Measurements from ENCODE around the gene EXOC3L1. TPM values are rescaled to one million over a fixed set of nuclear protein-coding genes. Genes with fewer than 3 reads are reported as not detected.
A peak's percentile ranks its signal among the peaks of the same experiment; 100 is the strongest.

Gene EXOC3L1
- total and polyA plus RNA-seq, 2 of the 13 experiments (the other 11 are each of a cell fraction or from before 2014, with no cell fraction given) = 0.12 TPM; not detected in 1

DNA sequence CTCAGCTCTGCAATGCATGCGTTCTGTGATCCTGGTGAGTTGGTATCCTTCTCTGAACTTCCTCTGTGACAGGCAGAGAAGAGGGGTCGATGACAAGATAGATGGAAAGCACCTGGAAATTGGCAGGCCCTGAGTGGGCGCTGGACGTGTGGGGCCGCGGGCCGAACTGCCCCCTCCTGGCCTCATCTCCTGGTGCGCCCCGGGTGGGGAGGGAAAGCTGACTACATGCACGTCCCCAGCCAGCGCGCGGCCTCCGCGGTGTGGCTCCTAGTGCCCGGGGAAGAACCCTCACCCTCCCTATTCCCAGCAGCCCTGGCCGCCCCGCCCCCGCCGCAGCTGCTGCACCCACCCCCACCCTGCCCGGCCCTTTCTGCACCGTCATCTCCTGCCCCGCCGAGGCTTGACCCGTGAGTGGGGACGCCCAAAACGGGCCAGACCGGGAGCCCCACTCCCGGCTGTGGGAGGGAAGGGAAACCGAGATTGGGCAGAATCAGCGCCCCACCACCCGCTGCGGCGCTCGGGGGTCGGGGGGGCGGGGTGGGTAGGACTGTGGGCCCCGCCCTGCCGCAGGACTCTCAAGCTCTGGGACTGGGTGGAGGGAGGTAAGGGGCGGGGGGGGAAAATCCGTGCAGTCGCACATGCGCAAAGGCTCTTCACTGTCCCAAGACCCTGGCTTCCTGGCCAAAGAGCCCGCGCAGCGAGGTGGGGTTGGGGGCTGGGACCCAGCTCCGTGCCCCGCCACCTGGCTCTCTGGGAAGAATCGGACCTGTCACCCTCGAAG lies 19.6 kb downstream of the EXOC3L1 start, which contains the start of gene NOL3 (continued):
- TF ChIP-seq XRCC5 (optimal IDR thresholded peaks at IDR 0.05; ENCODE audit: low read length) = no peak
- 0 out of 2 replicates have a peak, but pooled peaks have one; percentile 34 for TF ChIP-seq ELF1 (CRISPR knock-in tag; IDR thresholded peaks at IDR 0.05)
- no peak for TF ChIP-seq ZNF256 (CRISPR knock-in tag; conservative IDR thresholded peaks at IDR 0.05)
- TF ChIP-seq, protein P1, sequence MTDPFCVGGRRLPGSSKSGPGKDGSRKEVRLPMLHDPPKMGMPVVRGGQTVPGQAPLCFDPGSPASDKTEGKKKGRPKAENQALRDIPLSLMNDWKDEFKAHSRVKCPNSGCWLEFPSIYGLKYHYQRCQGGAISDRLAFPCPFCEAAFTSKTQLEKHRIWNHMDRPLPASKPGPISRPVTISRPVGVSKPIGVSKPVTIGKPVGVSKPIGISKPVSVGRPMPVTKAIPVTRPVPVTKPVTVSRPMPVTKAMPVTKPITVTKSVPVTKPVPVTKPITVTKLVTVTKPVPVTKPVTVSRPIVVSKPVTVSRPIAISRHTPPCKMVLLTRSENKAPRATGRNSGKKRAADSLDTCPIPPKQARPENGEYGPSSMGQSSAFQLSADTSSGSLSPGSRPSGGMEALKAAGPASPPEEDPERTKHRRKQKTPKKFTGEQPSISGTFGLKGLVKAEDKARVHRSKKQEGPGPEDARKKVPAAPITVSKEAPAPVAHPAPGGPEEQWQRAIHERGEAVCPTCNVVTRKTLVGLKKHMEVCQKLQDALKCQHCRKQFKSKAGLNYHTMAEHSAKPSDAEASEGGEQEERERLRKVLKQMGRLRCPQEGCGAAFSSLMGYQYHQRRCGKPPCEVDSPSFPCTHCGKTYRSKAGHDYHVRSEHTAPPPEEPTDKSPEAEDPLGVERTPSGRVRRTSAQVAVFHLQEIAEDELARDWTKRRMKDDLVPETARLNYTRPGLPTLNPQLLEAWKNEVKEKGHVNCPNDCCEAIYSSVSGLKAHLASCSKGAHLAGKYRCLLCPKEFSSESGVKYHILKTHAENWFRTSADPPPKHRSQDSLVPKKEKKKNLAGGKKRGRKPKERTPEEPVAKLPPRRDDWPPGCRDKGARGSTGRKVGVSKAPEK (CRISPR knock-in tag; IDR thresholded peaks at IDR 0.05; ENCODE audit: borderline replicate concordance) = 0 out of 2 replicates have a peak, but pooled peaks have one; percentile 65
- TF ChIP-seq ZNF546 (CRISPR knock-in tag; conservative IDR thresholded peaks at IDR 0.05) = no peak
- no peak; the same call in none of the 2 replicates for TF ChIP-seq ARNTL (CRISPR knock-in tag; IDR thresholded peaks at IDR 0.05)
- no peak for TF ChIP-seq CCDC6 (CRISPR knock-in tag; IDR thresholded peaks at IDR 0.05)
- no peak for TF ChIP-seq ZNF431 (CRISPR knock-in tag; IDR thresholded peaks at IDR 0.05; ENCODE audit: borderline replicate concordance, low read depth)
- 0 out of 2 replicates have a peak, but pooled peaks have one; percentile 23 for TF ChIP-seq ZNF160 (CRISPR knock-in tag; IDR thresholded peaks at IDR 0.05)
- no peak for TF ChIP-seq CC2D1A (CRISPR knock-in tag; IDR thresholded peaks at IDR 0.05)
- peak; percentile 41; the same call in 1 of the 2 replicates for TF ChIP-seq KDM2A (CRISPR knock-in tag; IDR thresholded peaks at IDR 0.05; ENCODE audit: borderline replicate concordance, low read depth)
- no peak for TF ChIP-seq MAF1 (CRISPR knock-in tag; IDR thresholded peaks at IDR 0.05; ENCODE audit: borderline replicate concordance)
- TF ChIP-seq ZNF670 (CRISPR knock-in tag; IDR thresholded peaks at IDR 0.05; ENCODE audit: borderline replicate concordance) = peak; percentile 68; the same call in 1 of the 2 replicates
- TF ChIP-seq MIER2 (CRISPR knock-in tag; IDR thresholded peaks at IDR 0.05) = 0 out of 2 replicates have a peak, but pooled peaks have one; percentile 20
- no peak; the same call in 1 of the 2 replicates for TF ChIP-seq ZNF230 (CRISPR knock-in tag; IDR thresholded peaks at IDR 0.05)
- no peak; the same call in 1 of the 2 replicates for TF ChIP-seq GATAD2A (CRISPR knock-in tag; IDR thresholded peaks at IDR 0.05)
- TF ChIP-seq SALL2 (CRISPR knock-in tag; IDR thresholded peaks at IDR 0.05) = no peak
- no peak for TF ChIP-seq ZNF224 (CRISPR knock-in tag; IDR thresholded peaks at IDR 0.05)
- TF ChIP-seq ZNF264 (CRISPR knock-in tag; IDR thresholded peaks at IDR 0.05) = no peak
- TF ChIP-seq, protein P2, sequence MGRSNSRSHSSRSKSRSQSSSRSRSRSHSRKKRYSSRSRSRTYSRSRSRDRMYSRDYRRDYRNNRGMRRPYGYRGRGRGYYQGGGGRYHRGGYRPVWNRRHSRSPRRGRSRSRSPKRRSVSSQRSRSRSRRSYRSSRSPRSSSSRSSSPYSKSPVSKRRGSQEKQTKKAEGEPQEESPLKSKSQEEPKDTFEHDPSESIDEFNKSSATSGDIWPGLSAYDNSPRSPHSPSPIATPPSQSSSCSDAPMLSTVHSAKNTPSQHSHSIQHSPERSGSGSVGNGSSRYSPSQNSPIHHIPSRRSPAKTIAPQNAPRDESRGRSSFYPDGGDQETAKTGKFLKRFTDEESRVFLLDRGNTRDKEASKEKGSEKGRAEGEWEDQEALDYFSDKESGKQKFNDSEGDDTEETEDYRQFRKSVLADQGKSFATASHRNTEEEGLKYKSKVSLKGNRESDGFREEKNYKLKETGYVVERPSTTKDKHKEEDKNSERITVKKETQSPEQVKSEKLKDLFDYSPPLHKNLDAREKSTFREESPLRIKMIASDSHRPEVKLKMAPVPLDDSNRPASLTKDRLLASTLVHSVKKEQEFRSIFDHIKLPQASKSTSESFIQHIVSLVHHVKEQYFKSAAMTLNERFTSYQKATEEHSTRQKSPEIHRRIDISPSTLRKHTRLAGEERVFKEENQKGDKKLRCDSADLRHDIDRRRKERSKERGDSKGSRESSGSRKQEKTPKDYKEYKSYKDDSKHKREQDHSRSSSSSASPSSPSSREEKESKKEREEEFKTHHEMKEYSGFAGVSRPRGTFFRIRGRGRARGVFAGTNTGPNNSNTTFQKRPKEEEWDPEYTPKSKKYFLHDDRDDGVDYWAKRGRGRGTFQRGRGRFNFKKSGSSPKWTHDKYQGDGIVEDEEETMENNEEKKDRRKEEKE (IDR thresholded peaks at IDR 0.05) = no peak
- TF ChIP-seq SUZ12 (IDR thresholded peaks at IDR 0.05; ENCODE audit: low read depth, low read length) = no peak
- 0 out of 2 replicates have a peak, but pooled peaks have one; percentile 24 for TF ChIP-seq CHCHD3 (CRISPR knock-in tag; IDR thresholded peaks at IDR 0.05)
- TF ChIP-seq ZC3H4 (CRISPR knock-in tag; IDR thresholded peaks at IDR 0.05; ENCODE audit: borderline replicate concordance) = no peak
- TF ChIP-seq IKZF4 (CRISPR knock-in tag; IDR thresholded peaks at IDR 0.05; ENCODE audit: borderline replicate concordance, low read depth, not compliant biosample characterization) = peak; percentile 77

Measured in HepG2 (cell line).